DOHH2 (cell line): Measurements from ENCODE around the gene MAP3K4.

Source experiments
- H3F3A ChIP-seq: fragments of 200-600 bp; sonication (generic), shearing (Covaris generic); 2 replicates; pipeline ENCODE4 v1.6.0; 2016; ENCODE audit warnings: antibody characterized with exemption, mild to moderate bottlenecking; ENCODE audit not compliant: control insufficient read depth, insufficient read depth
- H3K27ac ChIP-seq: fragments of 200-600 bp; sonication (generic); 2 replicates; pipeline ENCODE4 v1.5.1; 2014; ENCODE audit warnings: low read depth, mild to moderate bottlenecking, low read length, moderate library complexity
- H3K27me3 ChIP-seq: fragments of 200-600 bp; sonication (generic); 2 replicates; pipeline ENCODE4 v1.6.1; 2014; ENCODE audit warnings: mild to moderate bottlenecking, low read length, mixed read lengths; ENCODE audit not compliant: control insufficient read depth
- H3K36me3 ChIP-seq: fragments of 200-600 bp; sonication (generic); 2 replicates; pipeline ENCODE4 v1.6.1; 2014; ENCODE audit warnings: mild to moderate bottlenecking, low read length, moderate library complexity, mixed read lengths; ENCODE audit not compliant: control insufficient read depth
- H3K4me1 ChIP-seq: fragments of 200-600 bp; sonication (generic); 2 replicates; pipeline ENCODE4 v1.6.1; 2014; ENCODE audit warnings: mild to moderate bottlenecking, low read length, mixed read lengths; ENCODE audit not compliant: control insufficient read depth
- H3K4me2 ChIP-seq: fragments of 200-600 bp; sonication (generic); 2 replicates; pipeline ENCODE4 v1.6.0; 2014; ENCODE audit warnings: mild to moderate bottlenecking, low read length, moderate library complexity
- H3K4me3 ChIP-seq: fragments of 200-600 bp; sonication (generic); 2 replicates; pipeline ENCODE4 v1.5.1; 2014; ENCODE audit warnings: mild to moderate bottlenecking, low read length, mixed read lengths
- H3K79me2 ChIP-seq: fragments of 200-600 bp; sonication (generic); 2 replicates; pipeline ENCODE4 v1.6.1; 2014; ENCODE audit warnings: mild to moderate bottlenecking, low read length, mixed read lengths; ENCODE audit not compliant: control insufficient read depth
- H3K9me2 ChIP-seq: fragments of 200-600 bp; sonication (generic); replicated peaks from 2 replicates; pipeline ENCODE4 v1.6.1; 2014; ENCODE audit warnings: mild to moderate bottlenecking, low read length, mixed read lengths; ENCODE audit not compliant: control insufficient read depth
- H3K9me3 ChIP-seq: fragments of 200-600 bp; sonication (generic); 2 replicates; pipeline ENCODE4 v1.6.1; 2014; ENCODE audit warnings: antibody characterized with exemption, low read length, mixed read lengths; ENCODE audit not compliant: control insufficient read depth, insufficient read depth
- H4K20me1 ChIP-seq: fragments of 200-600 bp; sonication (generic); 2 replicates; pipeline ENCODE4 v1.6.0; 2014; ENCODE audit warnings: low read depth, mild to moderate bottlenecking, antibody characterized with exemption, low read length, moderate library complexity; ENCODE audit not compliant: control insufficient read depth, insufficient read depth
- EZH2phosphoT487 ChIP-seq: fragments of 200-600 bp; sonication (generic); IDR thresholded peaks from 2 replicates; pipeline ENCODE4 v1.6.1; 2017; ENCODE audit warnings: borderline replicate concordance, mild to moderate bottlenecking, antibody characterized with exemption, low read length, moderate library complexity, mixed read lengths
- TF ChIP-seq, protein P1 (sequence below): fragments of 200-600 bp; sonication (generic); IDR thresholded peaks from one replicate; pipeline ENCODE4 v1.5.1; 2014; ENCODE audit warnings: antibody characterized with exemption, mild to moderate bottlenecking, low read depth, low read length; ENCODE audit not compliant: poor library complexity, severe bottlenecking

The MAP3K4 gene

DNA sequence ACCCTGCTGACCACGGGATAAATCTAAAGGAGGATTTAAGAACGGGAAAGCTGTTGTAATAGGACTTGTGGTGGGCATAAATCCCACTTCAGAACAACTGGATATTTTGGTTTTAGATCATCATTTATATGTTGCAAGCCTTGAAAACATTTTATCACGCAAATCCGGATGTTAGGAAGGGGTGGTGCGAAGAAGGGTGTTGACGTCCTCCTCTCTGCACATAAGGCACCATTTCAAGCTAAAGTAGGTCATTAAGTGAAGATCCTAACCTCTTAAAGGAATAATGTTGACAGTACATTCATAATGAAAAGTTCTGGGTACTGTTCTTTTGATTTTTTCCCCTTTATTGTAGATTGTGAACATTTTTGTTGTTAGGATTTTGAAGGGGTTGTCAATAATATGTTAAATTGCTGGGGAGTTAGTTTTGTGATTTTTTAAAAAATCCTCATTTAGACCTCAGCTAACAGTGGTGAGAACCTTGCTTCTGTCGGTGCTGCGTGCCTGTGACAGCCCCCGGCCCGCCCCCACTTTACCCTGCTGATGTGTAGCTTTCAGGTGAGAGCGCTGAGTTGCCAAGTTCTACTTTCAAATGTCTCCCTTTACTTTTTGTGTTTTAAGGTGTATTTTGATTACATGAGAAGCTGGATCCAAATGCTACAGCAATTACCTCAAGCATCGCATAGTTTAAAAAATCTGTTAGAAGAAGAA is 88.8 kb downstream of the MAP3K4 start:
- Histone ChIP-seq H3K4me2 (no peak overlapping the region), H3K4me3 (no peak overlapping the region), H3F3A (no peaks in the 10 kb centered on the region), H3K79me2 (no peaks in the 10 kb centered on the region), H3K9me2 (no peaks in the 10 kb centered on the region), H3K9me3 (no peaks in the 10 kb centered on the region), H3K4me1 (peaks cover 5% of the 10 kb centered on the region; the same call in 1 of the 2 replicates), H3K36me3 (peaks cover 81% of the 10 kb centered on the region), H4K20me1 (no peaks in the 10 kb centered on the region), H3K27me3 (no peaks in the 10 kb centered on the region), H3K27ac (no peak overlapping the region)
- TF ChIP-seq, protein P1, sequence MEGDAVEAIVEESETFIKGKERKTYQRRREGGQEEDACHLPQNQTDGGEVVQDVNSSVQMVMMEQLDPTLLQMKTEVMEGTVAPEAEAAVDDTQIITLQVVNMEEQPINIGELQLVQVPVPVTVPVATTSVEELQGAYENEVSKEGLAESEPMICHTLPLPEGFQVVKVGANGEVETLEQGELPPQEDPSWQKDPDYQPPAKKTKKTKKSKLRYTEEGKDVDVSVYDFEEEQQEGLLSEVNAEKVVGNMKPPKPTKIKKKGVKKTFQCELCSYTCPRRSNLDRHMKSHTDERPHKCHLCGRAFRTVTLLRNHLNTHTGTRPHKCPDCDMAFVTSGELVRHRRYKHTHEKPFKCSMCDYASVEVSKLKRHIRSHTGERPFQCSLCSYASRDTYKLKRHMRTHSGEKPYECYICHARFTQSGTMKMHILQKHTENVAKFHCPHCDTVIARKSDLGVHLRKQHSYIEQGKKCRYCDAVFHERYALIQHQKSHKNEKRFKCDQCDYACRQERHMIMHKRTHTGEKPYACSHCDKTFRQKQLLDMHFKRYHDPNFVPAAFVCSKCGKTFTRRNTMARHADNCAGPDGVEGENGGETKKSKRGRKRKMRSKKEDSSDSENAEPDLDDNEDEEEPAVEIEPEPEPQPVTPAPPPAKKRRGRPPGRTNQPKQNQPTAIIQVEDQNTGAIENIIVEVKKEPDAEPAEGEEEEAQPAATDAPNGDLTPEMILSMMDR, result no peak
- no peak for TF ChIP-seq EZH2phosphoT487

DNA sequence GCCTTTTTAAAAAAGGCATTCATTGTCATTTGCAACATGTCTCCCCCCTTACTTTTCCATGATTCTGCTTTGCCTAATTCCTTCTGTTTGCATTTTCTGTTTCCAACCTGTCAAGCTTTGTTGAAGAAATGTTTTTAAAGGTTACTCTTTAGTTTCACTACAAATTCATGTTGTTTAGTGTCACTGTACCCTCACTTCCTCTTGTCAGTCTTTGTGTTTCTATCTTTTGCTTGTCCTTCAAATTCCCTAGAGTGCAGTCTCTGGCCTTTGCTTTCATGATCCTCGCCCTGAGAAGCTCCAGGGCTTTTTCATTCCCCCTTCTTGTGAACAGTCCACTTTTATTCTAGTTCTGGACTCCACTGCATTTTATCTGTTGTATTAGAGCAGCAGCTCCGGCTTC is 90.6 kb downstream of the MAP3K4 start:
- no peaks in the 10 kb centered on the region for H3K9me2 ChIP-seq
- peaks cover 5% of the 10 kb centered on the region; the same call in 1 of the 2 replicates for H3K4me1 ChIP-seq
- no peaks in the 10 kb centered on the region for H3K27me3 ChIP-seq
- H3K27ac ChIP-seq, result no peak overlapping the region
- peaks cover 81% of the 10 kb centered on the region for H3K36me3 ChIP-seq
- no peaks in the 10 kb centered on the region for H3K79me2 ChIP-seq
- no peak overlapping the region for H3K4me2 ChIP-seq
- H3K9me3 ChIP-seq, result no peaks in the 10 kb centered on the region
- H3F3A ChIP-seq, result no peaks in the 10 kb centered on the region
- H4K20me1 ChIP-seq, result no peaks in the 10 kb centered on the region
- no peak for TF ChIP-seq EZH2phosphoT487
- TF ChIP-seq, protein P1, result no peak
- H3K4me3 ChIP-seq, result no peak overlapping the region

DNA sequence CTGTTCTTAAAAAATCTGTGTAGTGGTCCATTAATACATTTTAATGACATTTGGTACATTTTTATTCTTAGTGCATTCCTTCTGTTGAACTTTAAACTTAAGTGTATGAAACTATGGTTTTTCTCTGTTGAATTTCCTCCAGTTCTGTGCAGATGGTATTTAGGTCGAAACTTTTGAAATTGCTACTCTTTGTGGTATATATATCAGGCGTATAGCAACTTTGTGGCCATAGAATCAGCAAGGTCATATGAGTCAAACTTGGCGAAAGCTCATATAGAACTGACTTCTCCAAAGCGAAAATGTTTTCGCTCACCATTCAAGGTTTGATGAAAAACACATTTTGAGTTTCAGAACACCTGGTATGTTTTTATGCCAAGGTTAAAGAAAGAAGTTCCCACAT is 93.7 kb downstream of the MAP3K4 start:
- Histone ChIP-seq H3K4me1 (peaks cover 5% of the 10 kb centered on the region; the same call in 1 of the 2 replicates), H3K27ac (no peak overlapping the region), H3K36me3 (peaks cover 94% of the 10 kb centered on the region), H3F3A (no peaks in the 10 kb centered on the region), H4K20me1 (no peaks in the 10 kb centered on the region), H3K4me3 (no peak overlapping the region), H3K79me2 (no peaks in the 10 kb centered on the region), H3K27me3 (no peaks in the 10 kb centered on the region), H3K4me2 (no peak overlapping the region), H3K9me3 (no peaks in the 10 kb centered on the region), H3K9me2 (no peaks in the 10 kb centered on the region)
- no peak for TF ChIP-seq EZH2phosphoT487

DNA sequence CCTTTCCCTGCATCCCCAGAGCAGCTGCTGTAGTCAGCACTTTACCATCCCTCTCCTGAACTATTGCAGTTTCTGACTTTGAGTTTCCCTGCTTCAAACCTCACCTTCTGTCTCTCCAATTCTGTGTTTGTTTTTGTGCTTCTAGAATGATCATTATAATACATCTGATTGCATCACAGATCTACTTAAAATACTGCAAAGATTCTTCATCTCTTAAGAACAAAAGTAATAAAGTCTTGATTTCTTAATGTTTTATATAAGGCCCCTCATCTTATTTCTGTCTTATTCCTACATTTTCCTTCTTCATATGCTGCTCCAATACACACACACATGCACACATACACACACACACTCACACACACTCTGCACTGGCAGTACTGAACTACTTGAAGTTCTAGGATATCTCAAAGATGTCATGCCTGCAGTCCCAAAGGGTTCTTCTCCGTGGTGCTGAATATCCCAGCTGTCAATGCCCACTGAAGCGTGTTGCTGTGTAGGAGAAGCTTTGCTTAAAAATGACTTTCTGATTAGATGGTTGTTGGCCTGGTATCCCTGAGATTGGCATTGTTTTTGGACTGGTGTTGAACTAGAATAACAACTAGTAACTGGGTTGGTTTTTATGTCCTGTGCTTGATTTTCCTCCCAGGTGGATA is 97.2 kb downstream of the MAP3K4 start:
- H3K4me1 ChIP-seq, result no peaks in the 10 kb centered on the region
- H3F3A ChIP-seq, result no peaks in the 10 kb centered on the region
- H3K27me3 ChIP-seq, result no peaks in the 10 kb centered on the region
- peaks cover 90% of the 10 kb centered on the region for H3K36me3 ChIP-seq
- no peak overlapping the region for H3K4me3 ChIP-seq
- no peaks in the 10 kb centered on the region for H4K20me1 ChIP-seq
- H3K9me2 ChIP-seq, result no peaks in the 10 kb centered on the region
- no peaks in the 10 kb centered on the region for H3K9me3 ChIP-seq
- TF ChIP-seq, protein P1, result no peak
- no peak for TF ChIP-seq EZH2phosphoT487
- H3K79me2 ChIP-seq, result no peaks in the 10 kb centered on the region
- H3K27ac ChIP-seq, result no peak overlapping the region
- H3K4me2 ChIP-seq, result no peak overlapping the region
